HG03064 (cell line): ENCODE measurements around the gene TAF4B.
"Not testable (repeated sequence)": the region's sequence is repeated elsewhere in the genome, so short reads cannot be mapped to it uniquely, and the experiment has no call there.

Source experiments
- ATAC-seq: cut with Tn5 transposase; IDR thresholded peaks from one replicate; pipeline ENCODE4 v1.9.1; 2021; ENCODE audit warnings: low read depth; ENCODE audit not compliant: unreplicated experiment

The TAF4B gene

DNA sequence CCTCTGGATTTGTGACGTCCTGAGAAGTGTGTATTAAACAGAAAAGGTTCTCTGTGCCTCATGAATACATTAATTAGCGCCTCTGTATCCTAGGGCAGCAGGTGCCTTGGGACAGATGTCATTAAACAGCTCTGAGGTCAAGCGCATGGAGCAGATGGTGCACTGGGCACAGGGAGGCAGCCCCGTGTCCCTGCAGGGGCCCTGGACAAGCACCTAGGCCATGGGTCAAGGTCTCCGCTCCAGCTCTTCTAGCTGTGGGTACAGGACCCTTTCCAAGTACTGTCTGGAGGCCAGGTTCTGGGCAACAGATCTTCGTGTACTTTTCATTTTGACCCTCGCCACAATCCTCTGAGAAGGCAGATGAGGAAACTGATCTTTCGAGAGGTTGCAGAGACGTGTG, 195.7 kb downstream of the TAF4B start:
- ATAC-seq = no peak

DNA sequence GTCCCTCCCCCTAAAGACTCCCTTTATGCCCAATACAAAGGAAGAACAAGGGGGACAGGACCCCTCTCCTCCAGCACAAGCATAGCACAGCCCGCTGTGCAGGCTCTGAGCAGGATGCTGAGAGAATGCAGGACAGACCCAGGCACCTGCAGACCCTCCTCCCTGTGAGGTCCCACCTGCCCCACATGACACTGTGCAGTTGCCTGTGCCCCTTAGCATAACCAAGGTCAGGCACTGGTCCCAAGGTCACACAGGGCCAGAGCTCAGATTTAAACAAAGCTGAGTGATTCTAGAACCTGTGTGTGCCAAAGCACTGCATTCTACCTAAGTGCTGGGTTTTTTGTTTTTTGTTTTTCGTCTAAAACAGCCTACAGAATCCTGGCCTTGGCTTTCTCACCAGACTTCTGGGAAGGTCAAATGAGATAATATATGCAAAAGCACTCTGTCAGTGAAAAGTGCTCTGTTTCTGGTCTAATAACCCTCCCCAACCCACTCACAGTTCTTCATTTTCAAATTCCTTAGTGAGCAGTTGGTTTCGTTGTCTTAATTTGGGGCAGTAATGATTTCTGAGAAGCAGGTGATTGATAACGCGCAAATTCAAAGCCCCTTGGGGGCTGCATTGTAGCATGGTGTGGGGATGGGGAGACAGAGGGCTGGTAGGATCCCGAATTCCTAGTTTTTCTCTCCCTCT, 196.4 kb downstream of the TAF4B start:
- ATAC-seq = peak; percentile 66

DNA sequence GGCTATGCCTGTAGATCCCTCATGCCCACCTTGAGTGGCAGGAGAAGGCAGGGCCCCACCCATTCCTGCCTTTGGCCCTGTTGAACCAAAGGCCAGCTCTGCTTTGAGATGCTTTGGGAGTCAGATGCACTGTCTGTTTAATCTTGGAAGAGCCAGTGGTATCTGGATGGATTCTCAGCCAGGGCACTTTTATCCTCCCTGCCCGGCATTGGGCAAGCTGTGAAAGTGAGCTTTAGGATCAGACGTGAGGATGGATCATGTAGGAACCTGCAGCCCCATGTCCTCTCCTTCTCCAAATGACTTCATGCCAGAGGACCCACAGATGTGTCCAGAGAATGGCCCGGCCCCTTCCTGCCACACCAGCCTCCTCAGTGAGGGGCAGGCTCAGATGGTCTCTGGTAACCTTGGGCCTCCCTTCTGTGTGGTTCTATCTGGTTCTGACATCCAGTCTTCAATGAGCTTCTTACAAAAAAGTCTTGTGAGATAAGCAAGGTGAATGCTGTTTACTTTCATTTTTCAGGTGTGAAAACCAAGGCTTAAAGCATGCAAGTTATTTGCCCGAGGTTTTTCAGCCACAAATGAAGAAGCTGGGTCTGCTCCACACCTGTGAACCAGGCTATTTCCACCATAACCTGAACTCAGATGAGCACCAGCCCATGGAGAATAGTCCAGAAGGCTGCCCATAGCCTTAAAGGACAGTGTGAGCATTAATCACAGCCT, 198.3 kb downstream of the TAF4B start:
- ATAC-seq = no peak

DNA sequence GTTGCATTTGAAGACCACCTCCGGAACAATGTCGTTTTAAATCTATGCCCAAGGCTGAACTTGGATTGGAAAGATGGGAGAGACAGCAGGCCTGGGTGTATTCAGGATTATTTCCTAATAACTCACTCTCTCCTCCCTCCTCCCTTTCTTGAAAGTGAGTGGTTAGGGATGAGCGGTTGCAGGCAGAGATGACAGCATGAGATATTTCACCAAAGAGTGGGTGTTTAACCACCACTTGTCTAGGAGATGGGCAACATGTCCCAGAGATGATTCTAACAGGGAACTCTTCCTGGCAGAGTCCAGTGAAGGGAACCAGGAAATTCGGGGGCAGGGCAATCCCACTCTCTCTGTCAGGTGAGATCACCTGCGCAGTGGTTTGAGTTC, 198.9 kb downstream of the TAF4B start:
- ATAC-seq = no peak

DNA sequence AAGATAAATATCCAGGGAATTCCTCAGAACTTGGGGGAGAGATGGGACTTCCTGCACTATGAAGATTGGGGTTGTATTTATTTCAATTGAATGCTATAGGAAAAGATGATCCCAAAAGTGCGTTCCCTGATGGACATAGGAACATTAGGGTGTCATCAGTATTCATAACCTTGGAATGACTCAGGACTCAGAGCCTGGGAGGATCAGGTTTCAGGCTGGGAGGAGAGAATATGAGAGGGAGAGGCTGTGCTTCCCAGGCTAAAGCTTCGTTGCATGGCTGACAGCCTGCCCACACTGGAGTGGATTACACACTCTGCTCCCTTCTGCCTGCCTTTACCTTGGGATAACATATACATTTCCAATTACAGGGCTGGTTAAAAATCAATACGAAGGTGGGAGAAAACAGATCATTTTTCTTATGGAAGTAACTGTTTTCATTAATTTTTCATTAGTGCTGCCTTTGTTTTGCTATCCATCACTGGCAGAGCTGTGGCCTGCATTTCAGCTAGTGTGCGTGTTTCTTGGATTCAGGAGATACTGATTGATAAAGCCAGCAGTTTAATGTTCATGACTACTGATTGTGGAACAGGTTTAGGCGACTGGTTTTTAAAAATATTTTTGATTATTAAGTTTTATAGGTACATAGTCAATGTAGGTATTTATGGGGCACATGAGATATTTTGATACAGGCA, 203.4 kb downstream of the TAF4B start:
- no peak for ATAC-seq

DNA sequence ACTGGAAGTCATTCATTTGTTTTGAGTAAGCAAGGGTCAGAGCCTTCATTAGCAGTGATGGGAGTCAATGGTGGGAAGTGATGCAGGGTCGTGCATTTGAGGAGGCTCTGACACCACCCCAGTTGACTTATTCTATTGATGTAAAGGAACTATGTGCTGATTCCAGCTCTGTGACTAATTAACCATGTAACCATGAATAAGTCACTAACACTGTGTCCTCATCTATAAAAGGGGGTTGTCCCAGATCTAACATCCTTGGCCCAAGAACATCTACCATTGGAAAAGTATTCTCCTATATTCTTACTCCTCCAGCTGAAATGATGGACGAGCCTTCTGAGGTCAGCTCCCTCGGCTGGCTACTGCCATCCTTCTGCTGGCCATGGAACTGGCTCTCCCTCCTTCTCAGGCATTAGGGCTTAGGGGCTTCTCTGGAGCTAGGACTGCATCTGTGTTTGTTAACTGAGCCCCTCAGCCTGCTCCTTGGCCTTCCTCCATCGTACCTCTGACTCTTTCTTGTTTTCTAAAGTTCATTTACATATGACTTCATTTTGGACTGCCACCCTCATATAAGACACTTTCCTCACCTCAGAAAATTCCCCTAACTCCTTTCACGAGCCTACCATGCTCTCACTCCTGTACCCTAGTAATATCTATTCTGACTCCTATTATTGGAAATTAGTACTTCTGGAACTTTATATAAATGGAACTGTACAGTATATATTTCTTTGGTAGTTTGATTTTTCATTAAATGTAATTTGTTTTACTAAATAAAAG, 206.6 kb downstream of the TAF4B start:
- no peak for ATAC-seq

DNA sequence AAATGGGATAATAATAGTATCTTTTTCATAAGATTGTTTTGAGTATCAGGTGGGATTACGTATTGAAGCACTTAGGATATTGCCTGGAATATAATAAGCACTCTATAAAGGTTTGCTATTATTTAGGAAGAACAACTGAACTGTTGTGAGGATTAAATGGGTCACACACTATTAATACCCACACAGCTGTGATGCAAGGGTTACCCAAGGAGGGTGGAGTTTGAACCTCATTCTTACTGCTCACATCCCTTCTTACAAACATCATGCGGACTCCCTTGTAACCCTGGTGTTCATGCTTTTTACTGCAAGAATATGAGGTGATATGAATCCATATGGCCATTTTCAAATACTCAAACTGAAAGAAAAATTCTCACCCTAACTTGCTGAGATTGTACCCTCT, 208.6 kb downstream of the TAF4B start:
- ATAC-seq = no peak

DNA sequence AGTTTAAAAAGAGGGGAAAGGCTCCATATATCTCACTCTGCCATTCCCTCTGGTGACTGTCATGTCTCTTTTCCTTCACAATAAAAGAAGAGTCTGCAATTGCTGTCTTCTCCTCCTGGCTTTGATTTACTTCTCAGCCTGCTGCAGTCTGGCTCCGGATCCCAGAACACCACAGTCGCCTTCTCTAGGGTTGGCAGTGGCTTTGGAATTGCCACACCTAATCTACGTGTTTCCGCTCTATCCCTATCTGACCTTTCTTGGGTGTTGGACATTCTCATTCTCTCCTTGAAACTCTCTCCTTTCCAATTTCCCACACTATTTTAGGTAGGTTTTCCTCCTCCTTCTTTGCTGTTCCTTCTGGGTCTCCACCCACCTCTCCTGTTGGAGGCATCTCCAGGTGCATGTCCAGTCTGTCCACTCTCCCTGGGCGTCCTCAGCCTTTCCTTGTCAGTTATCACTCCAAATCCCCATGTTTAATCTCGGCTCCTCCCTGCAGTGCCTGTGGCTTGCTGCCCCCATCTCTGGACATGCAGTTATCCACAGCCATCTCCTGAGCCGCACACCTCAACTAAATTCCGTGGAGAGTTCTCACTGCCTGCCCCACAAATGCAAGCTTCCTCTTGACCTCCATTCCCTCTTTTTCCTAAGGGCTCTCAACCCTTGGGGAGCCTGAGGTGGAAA, 209.3 kb downstream of the TAF4B start:
- no peak for ATAC-seq

DNA sequence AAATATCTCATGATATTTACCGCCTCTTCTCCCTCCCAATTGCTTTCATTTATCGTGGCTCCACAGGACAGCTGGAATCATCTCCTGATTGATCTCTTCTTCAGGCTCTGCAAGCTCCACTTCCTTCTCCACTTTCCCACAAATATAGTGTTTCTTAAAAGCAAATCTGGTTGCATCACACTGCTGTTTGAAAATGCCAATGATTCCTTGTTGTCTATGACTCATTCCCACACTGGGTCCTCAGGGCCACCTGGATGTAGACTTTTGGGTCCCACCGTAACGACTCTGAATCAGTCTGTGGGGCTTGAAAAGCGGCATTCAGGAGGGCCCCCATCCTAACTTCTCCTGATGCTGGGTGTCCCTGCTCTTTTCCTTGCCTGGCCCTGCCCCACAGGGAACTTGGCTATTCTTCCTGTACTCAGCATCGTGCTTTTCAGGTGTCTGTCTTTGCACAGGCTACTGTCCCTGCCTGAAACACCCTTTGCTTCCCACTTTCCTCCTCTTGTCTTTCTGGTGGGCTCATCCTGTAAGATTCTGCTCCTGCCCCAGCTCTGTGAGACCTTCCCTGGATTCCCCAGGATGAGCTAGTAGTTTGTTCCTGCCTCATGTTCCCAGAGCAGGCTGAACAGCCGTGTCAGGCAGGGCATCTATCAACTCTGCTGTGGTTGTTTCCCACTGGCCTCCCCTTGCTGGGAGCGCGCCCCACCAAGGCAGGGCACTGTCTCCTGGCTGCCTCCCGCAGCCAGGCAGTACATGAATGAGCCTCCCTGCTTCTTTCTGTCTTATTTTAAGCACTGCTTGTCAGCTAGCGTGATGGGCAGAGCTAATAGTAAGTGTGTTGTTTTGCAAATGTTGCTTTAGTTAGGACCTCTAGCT, 210.2 kb downstream of the TAF4B start:
- ATAC-seq = no peak

DNA sequence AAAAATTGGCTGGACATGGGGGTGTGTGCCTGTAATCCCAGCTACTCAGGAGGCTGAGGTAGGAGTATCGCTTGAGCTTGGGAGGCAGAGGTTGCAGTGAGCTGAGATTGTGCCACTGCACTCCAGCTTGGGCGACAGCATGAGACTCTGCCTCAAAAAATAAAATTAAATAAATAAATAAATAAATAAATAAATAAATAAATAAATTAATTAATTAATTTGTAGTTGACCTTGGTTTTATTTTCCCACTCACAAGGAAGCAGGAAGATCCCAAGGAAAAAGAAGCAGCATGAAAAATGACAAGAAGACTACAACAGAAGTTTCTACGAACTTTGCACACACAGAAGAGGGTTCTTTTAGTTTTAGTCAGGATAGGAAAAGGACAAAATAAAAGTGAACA, 211.4 kb downstream of the TAF4B start:
- ATAC-seq = not testable (repeated sequence)

DNA sequence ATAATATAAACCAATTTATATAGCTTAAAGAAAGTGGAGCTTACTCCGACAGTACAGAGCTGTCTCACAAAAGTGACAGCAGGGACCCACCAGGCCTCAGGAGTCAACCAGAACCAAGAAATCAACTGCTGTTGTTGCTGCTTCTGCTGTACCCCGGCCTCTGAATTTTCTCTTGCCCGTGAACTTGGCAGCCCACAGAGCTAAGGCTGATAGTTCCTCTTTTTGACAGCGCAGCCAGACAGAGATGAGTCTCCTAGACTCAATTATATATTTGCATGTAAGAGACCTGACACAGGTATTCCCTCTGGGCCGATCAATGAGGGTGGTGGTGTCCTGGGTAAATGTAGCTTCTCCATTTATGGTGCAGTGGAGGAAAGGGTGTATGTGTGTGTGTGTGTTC, 212.7 kb downstream of the TAF4B start:
- peak; percentile 95 for ATAC-seq

DNA sequence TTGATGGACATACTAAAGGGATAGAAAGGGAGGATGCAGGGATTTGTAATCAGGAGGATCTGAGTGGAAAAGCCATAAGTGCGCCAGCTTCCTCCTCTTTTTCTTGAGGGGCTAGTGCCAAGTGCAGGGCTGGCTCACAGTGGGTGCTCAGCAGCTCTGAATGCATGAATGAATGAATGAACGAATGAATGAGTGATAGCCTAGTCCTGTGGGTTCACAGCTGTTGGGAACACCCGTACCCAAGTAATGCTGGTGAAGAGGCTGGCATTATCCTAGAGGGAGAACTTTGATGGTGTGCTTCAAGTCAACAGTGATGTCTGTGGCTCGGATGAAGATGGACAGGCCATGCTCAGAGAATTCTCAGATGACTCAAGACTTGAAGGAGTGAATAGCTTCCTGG, 213.3 kb downstream of the TAF4B start:
- ATAC-seq = no peak

DNA sequence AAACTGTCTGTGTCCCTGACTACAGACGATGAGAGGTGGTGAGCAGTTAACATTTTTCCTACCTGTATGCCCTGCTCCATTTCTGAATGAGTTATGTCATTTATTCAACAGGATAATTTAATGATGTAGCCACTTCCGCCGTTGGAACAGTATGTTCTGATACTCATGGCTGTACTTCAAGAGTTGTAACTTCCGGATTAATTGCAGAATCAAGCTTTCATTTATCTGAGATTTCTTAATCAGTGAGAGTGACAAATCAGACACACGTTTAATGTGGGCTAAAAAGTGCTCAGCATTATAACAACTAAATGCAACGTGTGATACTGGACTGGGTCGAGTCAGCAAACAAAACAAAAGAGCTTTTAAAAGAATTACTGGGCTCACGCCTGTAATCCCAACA, 214.4 kb downstream of the TAF4B start:
- no peak for ATAC-seq
